ENCODE measurements around the gene CT45A5.
"Not testable (repeated sequence)": the region's sequence is repeated elsewhere in the genome, so short reads cannot be mapped to it uniquely, and the experiment has no call there.

- TF ChIP-seq CTCF (IDR thresholded peaks at IDR 0.05; ENCODE audit: borderline replicate concordance, extremely low read depth, low read length, poor library complexity, severe bottlenecking); EZH2 (IDR thresholded peaks at IDR 0.05; ENCODE audit: borderline replicate concordance, low read depth, low read length, severe bottlenecking): not testable (repeated sequence)
These were observed 34.6 kb upstream of the CT45A5 start, which contains the start of gene CT45A2 for GRCh38 chrX:135819912-135820311.
